MM.1S (cell line): ENCODE data around the gene TMC3.
"Not testable (repeated sequence)": the region's sequence is repeated elsewhere in the genome, so short reads cannot be mapped to it uniquely, and the experiment has no call there.

Source experiments
- DNase-seq: peaks from one replicate; pipeline ENCODE4 v3.0.0-alpha.2; 2015
- H2AFZ ChIP-seq: fragments of 300-600 bp; sonication (generic); 2 replicates; pipeline ENCODE4 v1.6.0; 2016; ENCODE audit warnings: antibody characterized with exemption, low read length
- H3F3A ChIP-seq: fragments of 300-600 bp; sonication (generic); 2 replicates; pipeline ENCODE4 v1.6.1; 2016; ENCODE audit warnings: mild to moderate bottlenecking, antibody characterized with exemption, low read length, moderate library complexity, mixed read lengths; ENCODE audit not compliant: insufficient read depth
- H3K27ac ChIP-seq: fragments of 300-600 bp; sonication (generic); 2 replicates; pipeline ENCODE4 v1.5.1; 2016; ENCODE audit warnings: mild to moderate bottlenecking, low read length
- H3K27me3 ChIP-seq: fragments of 300-600 bp; sonication (generic); replicated peaks from 2 replicates; pipeline ENCODE4 v1.6.0; 2016; ENCODE audit warnings: low read length; ENCODE audit not compliant: insufficient read depth
- H3K36me3 ChIP-seq: fragments of 300-600 bp; sonication (generic); replicated peaks from 2 replicates; pipeline ENCODE4 v1.6.1; 2016; ENCODE audit warnings: mild to moderate bottlenecking, low read length, mixed read lengths; ENCODE audit not compliant: insufficient read depth
- H3K4me1 ChIP-seq: fragments of 300-600 bp; sonication (generic); 2 replicates; pipeline ENCODE4 v1.6.1; 2016; ENCODE audit warnings: low read length, mixed read lengths
- H3K4me2 ChIP-seq: fragments of 300-600 bp; sonication (generic); 2 replicates; pipeline ENCODE4 v1.6.0; 2016; ENCODE audit warnings: low read depth, low read length
- H3K4me3 ChIP-seq: fragments of 300-600 bp; sonication (generic); 2 replicates; pipeline ENCODE4 v1.5.1; 2016; ENCODE audit warnings: low read length, mixed read lengths
- H3K79me2 ChIP-seq: fragments of 300-600 bp; sonication (generic); 2 replicates; pipeline ENCODE4 v1.6.1; 2016; ENCODE audit warnings: mixed run types, low read length, mixed read lengths
- H3K9ac ChIP-seq: fragments of 300-600 bp; sonication (generic); 2 replicates; pipeline ENCODE4 v1.6.1; 2016; ENCODE audit warnings: low read length, mixed read lengths
- H3K9me2 ChIP-seq: fragments of 300-600 bp; sonication (generic); replicated peaks from 2 replicates; pipeline ENCODE4 v1.6.1; 2016; ENCODE audit warnings: mild to moderate bottlenecking, low read length, mixed read lengths; ENCODE audit not compliant: insufficient read depth
- H3K9me3 ChIP-seq: fragments of 300-600 bp; sonication (generic); replicated peaks from 2 replicates; pipeline ENCODE4 v1.6.1; 2016; ENCODE audit warnings: mild to moderate bottlenecking, low read length, mixed read lengths; ENCODE audit not compliant: insufficient read depth
- H4K20me1 ChIP-seq: fragments of 300-600 bp; sonication (generic); 2 replicates; pipeline ENCODE4 v1.6.1; 2016; ENCODE audit warnings: mild to moderate bottlenecking, low read length, moderate library complexity, mixed read lengths; ENCODE audit not compliant: insufficient read depth
- EZH2 ChIP-seq: fragments of 300-600 bp; sonication (generic); optimal IDR thresholded peaks from 2 replicates; pipeline ENCODE3; 2017; ENCODE audit warnings: low read depth, mild to moderate bottlenecking, antibody characterized with exemption, low read length, mixed read lengths
- EZH2phosphoT487 ChIP-seq: fragments of 300-600 bp; sonication (generic); IDR thresholded peaks from 2 replicates; pipeline ENCODE4 v1.6.1; 2018; ENCODE audit warnings: antibody characterized with exemption, low read length
- TF ChIP-seq, protein P1 (sequence below): fragments of 300-600 bp; sonication (generic); IDR thresholded peaks from 2 replicates; pipeline ENCODE4 v1.5.1; 2016; ENCODE audit warnings: antibody characterized with exemption, low read length, mixed read lengths

Gene TMC3

DNA sequence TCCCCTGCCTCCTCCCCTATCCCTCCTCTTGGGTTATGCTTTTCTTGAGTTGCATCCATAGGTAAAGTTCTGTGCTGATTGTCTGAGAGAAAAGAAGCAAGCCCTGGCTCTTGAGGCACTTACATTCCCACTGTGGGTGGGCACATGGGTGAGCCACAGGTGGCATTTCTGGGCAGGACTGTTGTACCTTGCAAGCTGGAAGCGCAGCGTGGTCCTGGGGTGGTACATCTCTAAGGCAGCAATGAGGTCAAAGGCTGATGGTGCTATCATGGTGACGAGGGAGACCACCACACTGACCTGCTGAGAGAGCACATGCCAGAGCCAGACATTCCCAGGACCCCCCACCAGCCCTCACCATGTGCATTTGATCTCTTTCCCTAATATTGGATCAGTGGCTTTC is 24.7 kb downstream of the TMC3 start:
- TF ChIP-seq EZH2phosphoT487, result no peak
- TF ChIP-seq, protein P1, sequence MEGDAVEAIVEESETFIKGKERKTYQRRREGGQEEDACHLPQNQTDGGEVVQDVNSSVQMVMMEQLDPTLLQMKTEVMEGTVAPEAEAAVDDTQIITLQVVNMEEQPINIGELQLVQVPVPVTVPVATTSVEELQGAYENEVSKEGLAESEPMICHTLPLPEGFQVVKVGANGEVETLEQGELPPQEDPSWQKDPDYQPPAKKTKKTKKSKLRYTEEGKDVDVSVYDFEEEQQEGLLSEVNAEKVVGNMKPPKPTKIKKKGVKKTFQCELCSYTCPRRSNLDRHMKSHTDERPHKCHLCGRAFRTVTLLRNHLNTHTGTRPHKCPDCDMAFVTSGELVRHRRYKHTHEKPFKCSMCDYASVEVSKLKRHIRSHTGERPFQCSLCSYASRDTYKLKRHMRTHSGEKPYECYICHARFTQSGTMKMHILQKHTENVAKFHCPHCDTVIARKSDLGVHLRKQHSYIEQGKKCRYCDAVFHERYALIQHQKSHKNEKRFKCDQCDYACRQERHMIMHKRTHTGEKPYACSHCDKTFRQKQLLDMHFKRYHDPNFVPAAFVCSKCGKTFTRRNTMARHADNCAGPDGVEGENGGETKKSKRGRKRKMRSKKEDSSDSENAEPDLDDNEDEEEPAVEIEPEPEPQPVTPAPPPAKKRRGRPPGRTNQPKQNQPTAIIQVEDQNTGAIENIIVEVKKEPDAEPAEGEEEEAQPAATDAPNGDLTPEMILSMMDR, result no peak
- TF ChIP-seq EZH2, result no peak
- H3F3A ChIP-seq, result no peaks in the 10 kb centered on the region
- H3K4me3 ChIP-seq, result no peak overlapping the region
- no peak for DNase-seq
- no peaks in the 10 kb centered on the region for H4K20me1 ChIP-seq
- no peaks in the 10 kb centered on the region for H3K36me3 ChIP-seq
- no peak overlapping the region for H3K9ac ChIP-seq
- H2AFZ ChIP-seq, result no peak overlapping the region
- no peaks in the 10 kb centered on the region for H3K27me3 ChIP-seq
- H3K79me2 ChIP-seq, result no peaks in the 10 kb centered on the region
- no peaks in the 10 kb centered on the region for H3K9me2 ChIP-seq
- H3K27ac ChIP-seq, result no peak overlapping the region
- H3K9me3 ChIP-seq, result no peaks in the 10 kb centered on the region
- H3K4me2 ChIP-seq, result no peak overlapping the region
- H3K4me1 ChIP-seq, result peaks cover 12% of the 10 kb centered on the region

DNA sequence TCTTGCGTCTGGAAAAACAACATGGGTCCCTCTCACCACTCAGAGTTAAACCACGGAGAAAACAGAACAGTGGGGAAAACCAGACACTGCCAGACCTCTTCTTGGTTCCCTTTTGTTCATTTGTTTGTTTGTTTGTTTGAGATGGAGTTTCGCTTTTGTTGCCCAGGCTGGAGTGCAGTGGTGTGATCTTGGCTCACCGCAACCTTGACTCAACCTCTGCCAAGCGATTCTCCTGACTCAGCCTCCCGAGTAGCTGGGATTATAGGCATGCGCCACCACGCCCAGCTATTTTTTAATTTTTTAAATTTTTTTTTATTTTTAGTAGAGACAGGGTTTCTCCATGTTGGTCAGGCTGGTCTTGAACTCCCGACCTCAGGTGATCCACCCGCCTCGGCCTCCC is 25.3 kb downstream of the TMC3 start:
- H3K4me3 ChIP-seq, H3K9me3 ChIP-seq, H3K9me2 ChIP-seq, H2AFZ ChIP-seq, H3F3A ChIP-seq, H3K79me2 ChIP-seq, H3K36me3 ChIP-seq, H3K27me3 ChIP-seq, H4K20me1 ChIP-seq: not testable (repeated sequence)
- peak overlapping the region; percentile 26 for H3K4me2 ChIP-seq
- peak overlapping the region; percentile 66; the same call in 1 of the 2 replicates for H3K27ac ChIP-seq
- H3K4me1 ChIP-seq, result peaks cover 12% of the 10 kb centered on the region
- H3K9ac ChIP-seq, result peak overlapping the region; percentile 14; the same call in 1 of the 2 replicates
- DNase-seq, result peak; percentile 21

DNA sequence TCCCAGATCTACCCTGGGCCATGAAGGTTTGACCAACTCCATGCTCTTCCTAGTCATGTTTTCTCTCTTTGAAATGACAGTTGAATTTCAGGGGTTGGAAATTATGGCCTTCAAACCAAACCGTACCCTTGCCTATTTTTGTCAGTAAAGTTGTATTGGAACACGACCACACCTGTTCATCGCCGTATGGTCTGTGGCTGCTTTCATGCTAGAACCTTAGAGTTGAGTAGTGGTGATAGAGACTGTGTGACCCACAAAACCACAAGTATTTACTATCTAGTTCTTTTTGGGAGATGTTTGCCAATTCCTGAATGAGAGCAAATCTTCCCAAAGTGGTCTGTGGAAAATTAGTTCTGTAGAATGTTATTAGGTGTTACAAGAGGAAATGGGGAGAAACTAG is 26.1 kb downstream of the TMC3 start:
- no peaks in the 10 kb centered on the region for H3K9me3 ChIP-seq
- peak overlapping the region; percentile 26; the same call in 1 of the 2 replicates for H3K4me2 ChIP-seq
- peak; percentile 35 for DNase-seq
- no peaks in the 10 kb centered on the region for H3K27me3 ChIP-seq
- H3K4me3 ChIP-seq, result no peak overlapping the region
- H3K79me2 ChIP-seq, result no peaks in the 10 kb centered on the region
- H2AFZ ChIP-seq, result no peak overlapping the region
- H4K20me1 ChIP-seq, result no peaks in the 10 kb centered on the region
- H3K27ac ChIP-seq, result peak overlapping the region; percentile 66; the same call in 1 of the 2 replicates
- H3K4me1 ChIP-seq, result peaks cover 12% of the 10 kb centered on the region
- peak overlapping the region; percentile 14; the same call in 1 of the 2 replicates for H3K9ac ChIP-seq
- H3K36me3 ChIP-seq, result no peaks in the 10 kb centered on the region
- no peaks in the 10 kb centered on the region for H3K9me2 ChIP-seq
- no peak for TF ChIP-seq EZH2
- TF ChIP-seq EZH2phosphoT487, result no peak
- TF ChIP-seq, protein P1, result no peak
- H3F3A ChIP-seq, result no peaks in the 10 kb centered on the region

DNA sequence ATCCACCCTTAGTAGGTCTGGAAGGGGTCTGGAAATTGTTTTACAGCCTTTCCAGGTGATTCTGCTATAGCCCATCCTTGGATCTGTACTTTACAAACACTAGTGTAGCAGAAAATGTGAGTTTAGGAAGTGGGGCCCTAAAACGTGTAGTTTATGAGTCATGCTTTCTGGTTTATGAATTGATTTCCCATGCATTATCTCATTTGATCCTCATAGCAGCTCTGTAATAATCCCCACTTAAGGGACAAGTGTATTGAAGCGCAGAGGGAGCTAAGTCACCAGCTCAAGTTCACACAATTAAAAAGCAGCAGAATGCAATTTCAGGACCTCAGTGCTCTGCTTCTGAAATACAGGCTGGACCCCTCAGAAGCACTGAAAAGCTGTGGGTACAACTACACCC is 27.4 kb downstream of the TMC3 start:
- Histone ChIP-seq H2AFZ (no peak overlapping the region), H3K79me2 (no peaks in the 10 kb centered on the region), H3K36me3 (no peaks in the 10 kb centered on the region), H4K20me1 (no peaks in the 10 kb centered on the region), H3K27me3 (no peaks in the 10 kb centered on the region), H3K4me1 (peaks cover 12% of the 10 kb centered on the region), H3K4me2 (no peak overlapping the region), H3K9ac (no peak overlapping the region), H3F3A (no peaks in the 10 kb centered on the region), H3K27ac (no peak overlapping the region), H3K4me3 (no peak overlapping the region), H3K9me3 (no peaks in the 10 kb centered on the region), H3K9me2 (no peaks in the 10 kb centered on the region)
- TF ChIP-seq EZH2, result no peak
- TF ChIP-seq EZH2phosphoT487, result no peak
- TF ChIP-seq, protein P1, result no peak
- no peak for DNase-seq
